HG03520 (cell line): ENCODE data around the gene SLC8A3.

Experiments
- ATAC-seq: cut with Tn5 transposase; IDR thresholded peaks from one replicate; pipeline ENCODE4 v1.9.1; 2021; ENCODE audit warnings: mild to moderate bottlenecking, moderate library complexity; ENCODE audit not compliant: unreplicated experiment

Gene SLC8A3

DNA sequence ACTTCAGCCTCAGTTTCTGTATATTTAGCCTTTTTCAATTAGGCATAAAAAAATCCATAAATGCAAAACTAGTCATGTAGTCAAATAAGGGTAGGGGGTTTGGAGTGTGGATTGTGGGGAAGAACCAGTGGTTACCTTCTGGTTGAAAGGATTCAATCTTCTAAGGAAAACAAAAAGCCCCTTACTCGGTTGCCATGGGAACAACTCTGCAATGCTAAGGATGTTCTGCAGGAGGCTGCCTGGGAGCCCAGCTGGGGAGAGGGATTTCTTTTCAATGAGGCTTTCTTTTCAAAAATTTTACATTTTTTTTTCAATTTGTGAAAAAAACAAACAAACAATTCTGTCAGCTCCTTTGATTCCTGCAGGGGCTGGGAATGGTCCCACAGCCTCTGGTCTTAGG lies 67.2 kb downstream of the SLC8A3 start:
- ATAC-seq, result no peak

DNA sequence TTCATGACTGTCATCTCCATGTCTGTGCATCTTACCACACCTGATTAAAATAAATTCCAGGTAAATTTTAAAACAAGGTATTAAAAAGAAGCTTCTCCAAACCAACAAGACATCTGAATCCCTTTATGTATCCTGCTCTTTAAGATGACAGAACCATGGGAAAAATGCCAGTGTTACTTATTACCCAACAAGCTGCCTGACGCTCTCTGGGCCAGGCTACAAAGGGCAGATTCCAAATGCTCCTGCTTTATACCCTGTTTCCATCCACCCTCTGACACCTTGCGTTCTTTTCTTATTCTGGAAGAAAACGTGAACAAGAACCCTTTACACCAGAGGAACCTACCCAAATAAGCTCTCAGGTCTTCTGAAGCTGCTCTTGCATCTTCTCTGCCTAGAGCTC lies 70.7 kb downstream of the SLC8A3 start:
- no peak for ATAC-seq

DNA sequence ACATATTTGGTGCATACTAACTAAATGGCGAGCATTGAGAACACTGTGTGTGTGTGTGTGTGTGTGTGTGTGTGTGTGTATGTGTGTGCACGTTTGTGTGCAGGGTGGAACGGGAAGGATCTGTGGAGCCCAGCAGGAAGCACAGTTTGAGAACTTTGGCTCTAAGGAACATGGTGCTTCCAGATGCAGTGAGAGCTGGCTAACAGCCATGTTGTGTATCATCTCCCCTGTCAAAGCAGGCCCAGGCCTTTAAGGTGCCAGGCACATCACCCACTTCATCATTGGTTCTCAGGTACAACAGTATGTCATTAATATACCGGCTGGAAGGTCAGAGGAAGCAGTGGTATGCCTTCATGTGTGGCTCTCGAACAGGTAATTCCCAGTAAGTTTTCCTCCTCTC lies 72.5 kb downstream of the SLC8A3 start:
- ATAC-seq, result no peak

DNA sequence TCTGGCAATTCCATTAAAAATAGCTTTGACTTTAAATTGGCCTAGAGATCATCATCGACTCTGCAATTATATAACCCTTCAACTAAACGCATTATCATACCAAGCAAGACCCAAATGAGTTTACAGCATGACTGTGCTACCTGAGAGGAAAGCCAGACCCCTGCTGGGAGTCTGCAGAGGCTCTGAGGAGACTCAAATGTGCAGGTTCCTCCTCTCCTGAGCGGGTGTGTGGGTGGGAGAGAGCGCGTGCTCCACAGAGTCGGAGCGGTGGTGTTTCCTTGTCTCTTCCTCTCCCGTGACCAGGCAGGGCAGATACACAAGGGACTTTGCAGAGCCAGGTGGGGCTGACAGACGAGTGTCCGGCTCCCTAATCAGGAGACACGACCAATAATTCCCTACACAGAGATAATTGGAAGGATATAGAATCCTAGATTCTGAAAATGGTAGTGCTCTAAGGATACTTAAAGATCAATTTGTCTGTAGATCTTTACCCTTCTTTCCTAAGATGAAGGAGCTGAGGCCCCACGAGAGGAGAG lies 74.1 kb downstream of the SLC8A3 start:
- no peak for ATAC-seq

- no peak for ATAC-seq
These were observed 75.5 kb downstream of the SLC8A3 start for GRCh38 chr14:70113211-70113610.

GRCh38 chr14:70108419-70108818 lies 80.3 kb downstream of the SLC8A3 start:
- no peak for ATAC-seq

- no peak for ATAC-seq
These were observed 81.4 kb downstream of the SLC8A3 start for GRCh38 chr14:70107309-70107708.

GRCh38 chr14:70100071-70100470 lies 88.7 kb downstream of the SLC8A3 start:
- no peak for ATAC-seq

DNA sequence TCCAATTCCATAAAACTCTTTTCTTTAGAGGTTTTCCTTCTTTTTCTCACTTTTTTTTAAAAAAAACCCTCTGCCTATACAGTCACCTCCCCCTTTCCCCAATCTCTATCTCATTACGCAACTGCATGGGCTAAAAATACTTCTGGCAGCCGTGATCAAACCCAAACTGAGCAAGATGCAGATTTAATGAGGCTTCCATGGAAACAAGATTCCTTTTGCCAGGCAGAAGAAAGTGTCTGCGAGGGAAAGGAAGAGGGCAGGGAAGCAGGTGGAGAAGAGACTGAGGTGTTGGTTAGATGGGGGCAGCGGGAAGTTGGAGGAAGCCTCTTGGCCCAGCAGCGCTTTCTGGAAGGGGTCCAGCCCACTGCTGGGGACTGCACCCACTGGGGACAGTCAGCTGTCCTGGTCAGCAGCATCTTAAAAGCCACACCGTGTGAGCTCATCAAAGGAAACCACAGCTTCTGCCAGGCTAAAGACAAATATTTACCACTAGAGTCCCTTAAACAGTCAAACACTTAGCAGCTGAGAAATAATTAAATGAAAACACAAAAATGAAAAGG lies 90.4 kb downstream of the SLC8A3 start:
- ATAC-seq, result no peak

GRCh38 chr14:70097576-70098249 lies 91.0 kb downstream of the SLC8A3 start:
- no peak for ATAC-seq

- ATAC-seq, result no peak
These were observed 91.9 kb downstream of the SLC8A3 start for GRCh38 chr14:70096866-70097265.

GRCh38 chr14:70094631-70095030 lies 94.1 kb downstream of the SLC8A3 start:
- ATAC-seq, result no peak

- no peak for ATAC-seq
These were observed 94.6 kb downstream of the SLC8A3 start for GRCh38 chr14:70094106-70094505.

GRCh38 chr14:70093156-70093555 lies 95.6 kb downstream of the SLC8A3 start:
- ATAC-seq, result no peak

DNA sequence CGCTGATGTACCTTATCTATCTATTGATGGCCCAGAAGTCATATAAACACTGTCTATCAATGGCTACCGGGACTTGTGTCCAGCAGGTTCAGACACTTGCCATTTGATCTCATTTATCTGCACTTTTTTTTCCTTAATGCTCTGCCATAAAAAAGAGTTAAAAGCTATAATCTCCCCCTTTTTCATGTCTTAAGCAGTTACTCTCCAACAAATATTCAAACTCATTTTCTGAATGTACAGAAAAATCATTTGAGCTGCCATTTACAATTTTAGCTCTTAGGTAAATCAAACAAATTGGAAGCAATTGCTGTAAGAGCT lies 101.4 kb downstream of the SLC8A3 start:
- ATAC-seq, result no peak

DNA sequence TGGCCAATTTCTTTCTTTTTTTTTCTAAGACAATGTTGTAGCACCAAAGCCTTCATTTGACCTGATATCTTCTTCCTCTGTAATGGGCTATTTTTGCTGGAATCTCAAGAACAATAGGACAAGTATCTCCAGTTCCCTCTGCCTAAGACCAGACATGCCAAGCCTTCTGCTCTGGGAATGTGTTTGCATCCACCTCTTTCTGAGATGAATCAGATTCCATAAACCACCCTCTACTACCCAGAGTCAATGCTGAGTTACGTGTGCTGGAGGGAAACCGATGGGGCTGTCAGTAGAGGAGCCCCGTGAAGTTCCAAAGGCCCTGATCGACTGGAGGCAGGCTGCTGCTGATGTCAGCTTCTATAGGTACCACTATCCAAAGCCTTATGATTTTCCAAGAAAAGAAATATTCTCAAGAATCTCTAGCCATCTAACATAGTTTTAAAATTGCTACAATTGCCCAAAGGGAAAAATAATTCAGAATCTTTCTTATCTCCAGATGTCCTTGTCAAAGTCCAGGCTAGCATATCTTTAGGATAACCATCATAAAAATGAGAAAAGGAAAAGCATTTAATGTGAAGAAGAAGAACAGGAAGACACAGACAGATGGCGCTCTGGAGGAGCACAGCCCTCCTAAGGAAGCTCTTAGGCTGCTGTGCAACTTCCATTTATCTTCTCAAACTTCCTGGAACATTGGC lies 101.9 kb downstream of the SLC8A3 start:
- ATAC-seq, result no peak

DNA sequence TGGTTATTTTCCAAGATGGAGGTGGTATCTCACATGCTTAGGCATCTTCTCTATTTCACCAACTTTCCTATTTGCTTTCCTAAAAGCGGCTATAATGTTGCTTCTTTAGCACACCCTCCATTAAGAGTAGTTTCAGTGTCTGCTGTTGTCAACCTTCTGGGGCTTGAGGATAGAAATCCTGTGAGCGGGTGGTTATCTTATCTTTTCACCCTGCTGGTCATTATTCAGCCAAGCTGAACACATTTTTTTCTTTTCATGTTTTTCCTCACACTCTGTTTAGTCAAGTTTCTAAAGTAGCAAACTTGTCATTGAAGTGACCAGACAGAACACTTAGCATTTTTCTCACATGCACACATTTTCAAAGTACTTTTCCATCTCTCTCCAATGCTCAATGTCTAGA lies 104.5 kb downstream of the SLC8A3 start:
- no peak for ATAC-seq

GRCh38 chr14:70082394-70082793 lies 106.4 kb downstream of the SLC8A3 start:
- ATAC-seq, result no peak

- ATAC-seq, result no peak
These were observed 108.7 kb downstream of the SLC8A3 start for GRCh38 chr14:70080076-70080475.

DNA sequence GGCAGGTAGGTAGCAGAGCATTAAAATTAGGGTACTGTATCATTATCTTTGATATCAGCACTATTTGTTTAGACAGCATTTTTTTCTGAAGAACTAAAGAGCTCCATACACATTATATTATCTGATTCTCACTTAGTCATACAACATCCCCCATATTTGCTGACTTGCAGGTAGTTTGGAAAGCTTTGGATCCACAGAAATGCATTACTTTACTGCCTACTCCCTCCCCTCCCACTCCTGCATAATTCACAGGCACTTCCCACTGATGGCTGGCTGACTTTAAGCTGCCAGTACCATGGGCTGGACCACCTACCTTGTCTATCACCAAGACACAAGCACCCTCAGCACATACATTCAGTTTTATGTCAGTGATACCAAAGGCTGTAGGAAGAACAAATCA lies 110.4 kb downstream of the SLC8A3 start:
- no peak for ATAC-seq

DNA sequence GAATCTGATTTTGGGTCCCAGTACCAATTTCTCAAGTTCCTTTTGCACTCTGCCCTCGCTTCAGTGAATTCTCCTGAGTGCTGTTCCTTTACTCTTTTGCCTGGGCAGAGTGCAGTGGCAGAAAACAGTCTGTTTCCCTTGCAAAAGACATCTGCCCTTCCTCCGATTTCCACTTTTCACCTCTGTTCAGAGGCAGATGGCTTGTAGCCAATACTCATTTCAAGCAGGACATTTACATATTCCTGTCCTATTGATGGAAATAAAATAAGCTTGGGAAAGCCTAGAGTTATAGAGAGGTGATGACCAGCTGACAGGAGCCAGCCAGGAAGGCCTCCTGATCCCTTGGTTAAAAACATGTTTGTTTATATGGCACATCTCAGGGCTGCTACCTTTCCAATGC lies 111.0 kb downstream of the SLC8A3 start:
- no peak for ATAC-seq

GRCh38 chr14:70077005-70077404 lies 111.7 kb downstream of the SLC8A3 start:
- ATAC-seq, result no peak
